ENCODE results near the gene FUCA1. TPM values are rescaled to one million over a fixed set of nuclear protein-coding genes. Genes with fewer than 3 reads are reported as not detected.

The FUCA1 gene
- total RNA-seq, 4 donors from 2014 or later, result 20.3 to 44.4 (median 23.5) TPM

DNA sequence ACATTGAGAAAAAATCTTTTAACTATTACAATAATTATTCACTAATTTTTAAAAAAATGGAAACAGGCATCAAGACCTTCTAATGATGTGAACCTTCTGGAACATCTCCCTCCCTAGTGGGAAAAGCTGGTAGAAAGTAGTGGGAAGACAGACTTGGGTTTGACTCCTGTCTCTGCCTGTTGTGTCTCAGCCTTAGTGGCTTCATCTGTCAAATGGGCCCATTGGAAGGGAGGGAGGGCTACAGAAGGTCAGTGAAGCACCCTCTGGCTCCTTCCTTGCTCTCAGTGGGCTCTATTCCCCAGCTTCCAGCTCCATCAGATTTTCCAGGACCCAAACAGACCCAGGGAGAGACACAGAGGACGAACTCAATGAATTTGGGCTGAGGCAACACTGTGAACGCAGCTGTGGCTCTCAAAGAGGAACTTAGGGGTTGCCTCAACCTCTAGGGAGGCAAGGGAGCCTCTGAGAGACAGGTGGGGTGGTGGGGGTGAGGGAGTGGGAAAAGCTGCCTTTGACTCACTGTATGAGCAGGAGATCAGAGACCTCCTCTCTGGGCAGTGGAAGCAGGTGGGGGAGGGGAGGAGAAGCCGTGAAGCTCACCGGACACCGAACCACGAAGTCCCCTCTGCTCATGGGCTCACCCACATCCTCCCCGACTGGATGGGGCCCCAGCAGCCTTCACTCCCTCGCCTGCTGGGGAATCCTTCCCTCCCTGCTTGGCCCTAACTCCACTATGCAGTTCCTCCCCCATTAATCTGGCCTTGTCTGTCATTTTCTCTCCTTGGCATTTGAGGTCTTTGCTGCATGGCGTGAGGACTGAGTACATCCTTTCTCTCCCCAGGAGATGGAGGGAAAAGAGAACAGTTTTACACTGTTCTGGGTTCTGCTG lies 40.6 kb upstream of the FUCA1 start:
- no peak for TF ChIP-seq POLR2A (IDR thresholded peaks at IDR 0.05)
- no peak for TF ChIP-seq POLR2AphosphoS5 (IDR thresholded peaks at IDR 0.05)
- TF ChIP-seq, protein P1, sequence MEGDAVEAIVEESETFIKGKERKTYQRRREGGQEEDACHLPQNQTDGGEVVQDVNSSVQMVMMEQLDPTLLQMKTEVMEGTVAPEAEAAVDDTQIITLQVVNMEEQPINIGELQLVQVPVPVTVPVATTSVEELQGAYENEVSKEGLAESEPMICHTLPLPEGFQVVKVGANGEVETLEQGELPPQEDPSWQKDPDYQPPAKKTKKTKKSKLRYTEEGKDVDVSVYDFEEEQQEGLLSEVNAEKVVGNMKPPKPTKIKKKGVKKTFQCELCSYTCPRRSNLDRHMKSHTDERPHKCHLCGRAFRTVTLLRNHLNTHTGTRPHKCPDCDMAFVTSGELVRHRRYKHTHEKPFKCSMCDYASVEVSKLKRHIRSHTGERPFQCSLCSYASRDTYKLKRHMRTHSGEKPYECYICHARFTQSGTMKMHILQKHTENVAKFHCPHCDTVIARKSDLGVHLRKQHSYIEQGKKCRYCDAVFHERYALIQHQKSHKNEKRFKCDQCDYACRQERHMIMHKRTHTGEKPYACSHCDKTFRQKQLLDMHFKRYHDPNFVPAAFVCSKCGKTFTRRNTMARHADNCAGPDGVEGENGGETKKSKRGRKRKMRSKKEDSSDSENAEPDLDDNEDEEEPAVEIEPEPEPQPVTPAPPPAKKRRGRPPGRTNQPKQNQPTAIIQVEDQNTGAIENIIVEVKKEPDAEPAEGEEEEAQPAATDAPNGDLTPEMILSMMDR (IDR thresholded peaks at IDR 0.05), result no peak
- TF ChIP-seq EP300 (IDR thresholded peaks at IDR 0.05), result no peak
- 13% methylated on average over 2 of the region's 9 CpGs; no CpG with 5 or more reads in 1 of the 2 donors for WGBS, 2 donors (ENCODE audit: low coverage in 1 of 2)
- H3K9me3 ChIP-seq, result no peaks in the 10 kb centered on the region
- H3K27me3 ChIP-seq, result peaks cover 49% of the 10 kb centered on the region
- H3K4me1 ChIP-seq, result no peaks in the 10 kb centered on the region
- no peaks in the 10 kb centered on the region for H3K36me3 ChIP-seq
- H3K4me3 ChIP-seq, result no peak overlapping the region
- ATAC-seq, result peak; percentile 58
- H3K27ac ChIP-seq, result no peak overlapping the region

DNA sequence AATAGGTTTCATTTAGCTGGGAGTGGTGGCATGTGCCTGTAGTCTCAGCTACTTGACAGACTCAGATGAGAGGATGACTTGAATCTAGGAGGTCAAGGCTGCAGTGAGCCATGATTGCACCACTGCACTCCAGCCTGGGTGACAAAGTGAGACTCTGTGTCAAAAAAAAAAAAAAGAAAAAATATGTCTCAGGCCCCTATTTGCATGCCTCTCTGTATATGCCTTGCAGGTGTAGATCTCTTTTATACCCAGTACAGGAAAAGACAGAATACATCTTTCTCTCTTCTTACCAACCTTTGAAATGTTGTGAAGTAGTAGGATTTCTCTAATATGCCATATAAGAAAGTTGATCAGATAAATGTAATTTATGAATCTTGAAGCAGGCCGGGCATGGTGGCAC lies 38.6 kb upstream of the FUCA1 start:
- peaks cover 63% of the 10 kb centered on the region for H3K27me3 ChIP-seq
- H3K4me1 ChIP-seq, result peaks cover 0 to 12% (median 3%) of the 10 kb centered on the region in 3 donors
- H3K4me3 ChIP-seq, result no peak overlapping the region
- 86% methylated on average over 1 of the region's 1 CpG; no CpG with 5 or more reads in 1 of the 2 donors for WGBS, 2 donors (ENCODE audit: low coverage in 1 of 2)
- no peak for TF ChIP-seq POLR2A (IDR thresholded peaks at IDR 0.05)
- no peak for TF ChIP-seq EP300 (IDR thresholded peaks at IDR 0.05)
- TF ChIP-seq POLR2AphosphoS5 (IDR thresholded peaks at IDR 0.05), result no peak
- TF ChIP-seq, protein P1 (IDR thresholded peaks at IDR 0.05), result no peak
- H3K27ac ChIP-seq, result no peak overlapping the region
- H3K9me3 ChIP-seq, result no peaks in the 10 kb centered on the region
- H3K36me3 ChIP-seq, result no peaks in the 10 kb centered on the region
- ATAC-seq, result no peak

DNA sequence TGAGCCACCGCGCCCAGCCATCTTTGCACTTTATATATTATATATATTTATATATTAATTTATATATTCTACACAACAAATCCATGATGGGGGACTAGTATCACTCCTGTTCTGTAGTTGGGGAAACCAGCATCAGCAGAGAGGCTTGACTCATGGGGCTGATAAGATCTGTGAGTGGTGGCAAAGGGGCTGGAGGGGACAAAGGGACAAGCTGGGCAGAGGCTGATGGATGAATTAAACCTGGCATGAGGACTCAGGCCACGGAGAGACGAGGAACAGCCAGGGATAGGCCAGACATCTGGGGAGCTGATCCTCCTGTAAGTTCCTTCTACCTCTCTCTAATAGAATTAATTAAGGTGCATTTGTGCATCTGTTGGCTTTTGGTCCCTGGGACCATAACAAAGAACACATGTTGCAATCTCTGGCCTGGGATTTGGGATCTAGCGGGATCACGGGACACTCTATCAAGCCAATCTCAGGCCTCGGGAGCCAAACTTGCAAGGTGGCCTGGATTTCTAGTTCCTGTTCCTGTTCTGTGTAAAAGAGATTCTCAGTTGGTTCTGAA lies 37.5 kb upstream of the FUCA1 start:
- H3K4me1 ChIP-seq, result peaks cover 0 to 12% (median 3%) of the 10 kb centered on the region in 3 donors
- ATAC-seq, result no peak
- H3K4me3 ChIP-seq, result no peak overlapping the region
- TF ChIP-seq POLR2AphosphoS5 (IDR thresholded peaks at IDR 0.05) (no peak), EP300 (IDR thresholded peaks at IDR 0.05) (no peak), POLR2A (IDR thresholded peaks at IDR 0.05) (no peak)
- TF ChIP-seq, protein P1 (IDR thresholded peaks at IDR 0.05), result no peak
- H3K36me3 ChIP-seq, result no peaks in the 10 kb centered on the region
- 90 to 100% methylated on average over 4 to 5 of the region's 7 CpGs for WGBS, 2 donors (ENCODE audit: low coverage in 1 of 2)
- H3K9me3 ChIP-seq, result no peaks in the 10 kb centered on the region
- H3K27ac ChIP-seq, result no peak overlapping the region
- H3K27me3 ChIP-seq, result peaks cover 51% of the 10 kb centered on the region

DNA sequence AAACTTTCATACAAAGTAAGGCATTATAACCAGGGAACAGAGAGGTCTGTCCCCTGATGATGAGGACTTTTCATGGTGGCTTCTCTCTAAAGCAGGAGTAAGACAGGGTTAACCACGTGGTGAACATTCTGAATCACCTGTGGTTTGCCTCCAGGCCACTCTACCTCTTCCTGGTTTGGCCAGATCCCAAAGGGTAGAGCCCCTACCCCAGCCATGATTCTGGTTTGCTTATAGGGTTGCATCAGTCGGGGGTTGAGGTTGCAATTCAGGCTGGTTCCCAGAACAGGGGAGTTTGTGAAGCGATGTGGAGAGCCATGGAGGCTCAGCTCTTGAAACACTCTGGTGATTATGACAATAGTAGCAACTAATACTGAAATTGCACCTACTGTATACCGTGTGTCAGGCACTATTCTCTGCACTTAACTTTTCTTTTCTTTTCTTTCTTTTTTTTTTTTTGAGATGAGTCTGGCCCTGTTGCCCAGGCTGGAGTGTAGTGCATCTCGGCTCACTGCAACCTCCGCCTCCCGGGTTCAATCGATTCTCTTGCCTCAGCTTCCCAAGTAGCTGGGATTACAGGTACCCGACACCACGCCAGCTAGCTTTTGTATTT lies 36.8 kb upstream of the FUCA1 start:
- ATAC-seq, result no peak
- WGBS, 2 donors (ENCODE audit: low coverage in 1 of 2), result 83 to 100% methylated on average over 2 to 10 of the region's 10 CpGs
- TF ChIP-seq POLR2AphosphoS5 (IDR thresholded peaks at IDR 0.05) (no peak), POLR2A (IDR thresholded peaks at IDR 0.05) (no peak), EP300 (IDR thresholded peaks at IDR 0.05) (no peak)
- TF ChIP-seq, protein P1 (IDR thresholded peaks at IDR 0.05), result no peak
- Histone ChIP-seq H3K4me1 (peaks cover 0 to 12% (median 3%) of the 10 kb centered on the region in 3 donors), H3K27ac (no peak overlapping the region), H3K27me3 (peaks cover 51% of the 10 kb centered on the region), H3K9me3 (no peaks in the 10 kb centered on the region), H3K4me3 (no peak overlapping the region), H3K36me3 (no peaks in the 10 kb centered on the region)

Measured in gastroesophageal sphincter (tissue), 4 donors.